GM23338 (cell line): Measurements from ENCODE around the gene RABEPK. TPM values are rescaled to one million over a fixed set of nuclear protein-coding genes. Genes with fewer than 3 reads are reported as not detected.

ENCODE experiments used
- ATAC-seq: fragments of 200-7000 bp; cut with Tn5 transposase; 3 replicates; pipeline ENCODE4 v1.9.1; 2020
- DNase-seq: peaks from one replicate; pipeline ENCODE4 v3.0.0-alpha.2; 2015; ENCODE audit warnings: low spot score
- H2AFZ ChIP-seq: fragments of 200-600 bp; sonication (generic); 2 replicates; pipeline ENCODE4 v1.8.0; 2016; ENCODE audit warnings: antibody characterized with exemption, mild to moderate bottlenecking, moderate library complexity
- H3F3A ChIP-seq: fragments of 200-600 bp; sonication (generic); replicated peaks from 2 replicates; pipeline ENCODE4 v1.8.0; 2017; ENCODE audit warnings: antibody characterized with exemption, mixed run types, low read depth
- H3K27ac ChIP-seq: fragments of 200-600 bp; sonication (generic); 2 replicates; pipeline ENCODE4 v1.6.1; 2016; ENCODE audit warnings: low read depth
- H3K27me3 ChIP-seq: fragments of 200-600 bp; sonication (generic); 2 replicates; pipeline ENCODE4 v1.8.0; 2016; ENCODE audit warnings: mild to moderate bottlenecking, mixed run types, moderate library complexity; ENCODE audit not compliant: insufficient read depth
- H3K36me3 ChIP-seq: fragments of 200-600 bp; sonication (generic); 2 replicates; pipeline ENCODE4 v1.8.0; 2016; ENCODE audit warnings: mild to moderate bottlenecking; ENCODE audit not compliant: insufficient read depth
- H3K4me1 ChIP-seq: fragments of 200-600 bp; sonication (generic); 2 replicates; pipeline ENCODE4 v1.8.0; 2016; ENCODE audit warnings: mild to moderate bottlenecking, moderate library complexity; ENCODE audit not compliant: insufficient read depth
- H3K4me2 ChIP-seq: fragments of 200-600 bp; sonication (generic); 2 replicates; pipeline ENCODE4 v1.7.1; 2017; ENCODE audit warnings: mixed run types
- H3K4me3 ChIP-seq: fragments of 200-600 bp; sonication (generic); 2 replicates; pipeline ENCODE4 v1.6.1; 2016; ENCODE audit warnings: mixed run types
- H3K79me2 ChIP-seq: fragments of 200-600 bp; sonication (generic); replicated peaks from 2 replicates; pipeline ENCODE4 v1.8.0; 2017; ENCODE audit warnings: mild to moderate bottlenecking; ENCODE audit not compliant: insufficient read depth
- H3K9me2 ChIP-seq: fragments of 200-600 bp; sonication (generic); 2 replicates; pipeline ENCODE4 v1.8.0; 2017; ENCODE audit not compliant: insufficient read depth
- H4K20me1 ChIP-seq: fragments of 200-600 bp; sonication (generic); replicated peaks from 2 replicates; pipeline ENCODE4 v1.8.0; 2017; ENCODE audit warnings: mild to moderate bottlenecking; ENCODE audit not compliant: insufficient read depth
- H3K27ac Mint-ChIP-seq: 2 replicates; pipeline ENCODE4 v1.8.0; 2020; ENCODE audit warnings: inconsistent platforms, mild to moderate bottlenecking, moderate library complexity, mixed read lengths
- H3K27me3 Mint-ChIP-seq: 3 replicates; pipeline ENCODE4 v1.8.0; 2022; ENCODE audit warnings: low read depth, mild to moderate bottlenecking, moderate library complexity, mixed read lengths, inconsistent platforms; ENCODE audit not compliant: insufficient read depth, poor library complexity
- H3K36me3 Mint-ChIP-seq: 3 replicates; pipeline ENCODE4 v1.8.0; 2021; ENCODE audit warnings: low read depth, mild to moderate bottlenecking, inconsistent platforms, moderate library complexity, mixed read lengths
- H3K4me1 Mint-ChIP-seq: 3 replicates; pipeline ENCODE4 v1.8.0; 2020; ENCODE audit warnings: mild to moderate bottlenecking, inconsistent platforms, mixed read lengths
- H3K4me3 Mint-ChIP-seq: 3 replicates; pipeline ENCODE4 v1.8.0; 2021; ENCODE audit warnings: moderate library complexity, mild to moderate bottlenecking, inconsistent platforms, mixed read lengths
- H3K9me3 Mint-ChIP-seq: 3 replicates; pipeline ENCODE4 v1.8.0; 2020; ENCODE audit warnings: moderate library complexity, mild to moderate bottlenecking, inconsistent platforms, mixed read lengths
- CREB1 ChIP-seq: fragments of 250-450 bp; sonication (Bioruptor Pico); IDR thresholded peaks from 2 replicates; pipeline ENCODE4 v1.5.0; 2020; ENCODE audit warnings: low read depth, mild to moderate bottlenecking, moderate library complexity
- EZH2 ChIP-seq: fragments of 200-600 bp; sonication (generic); IDR thresholded peaks from one replicate; pipeline ENCODE4 v1.8.0; 2017; ENCODE audit warnings: antibody characterized with exemption, mild to moderate bottlenecking, low read depth; ENCODE audit not compliant: unreplicated experiment
- EZH2phosphoT487 ChIP-seq: fragments of 200-600 bp; sonication (generic); IDR thresholded peaks from one replicate; pipeline ENCODE4 v1.8.1; 2018; ENCODE audit warnings: antibody characterized with exemption; ENCODE audit not compliant: unreplicated experiment
- JUNB ChIP-seq: IDR thresholded peaks from one replicate; pipeline ENCODE4 v1.6.1; 2016; ENCODE audit warnings: antibody characterized with exemption; ENCODE audit not compliant: unreplicated experiment
- NANOG ChIP-seq: IDR thresholded peaks from 2 replicates; pipeline ENCODE4 v1.6.1; 2016; ENCODE audit warnings: antibody characterized with exemption, borderline replicate concordance
- POLR2AphosphoS5 ChIP-seq: IDR thresholded peaks from 2 replicates; pipeline ENCODE4 v1.6.1; 2016; ENCODE audit warnings: antibody characterized with exemption, low read depth
- STAT1 ChIP-seq: IDR thresholded peaks from one replicate; pipeline ENCODE4 v1.6.1; 2016; ENCODE audit warnings: antibody characterized with exemption; ENCODE audit not compliant: unreplicated experiment
- ZNF114 ChIP-seq: fragments of 250-450 bp; sonication (Bioruptor Pico); IDR thresholded peaks from 2 replicates; pipeline ENCODE4 v1.5.0; 2020; ENCODE audit warnings: mild to moderate bottlenecking, moderate library complexity
- ZNF331 ChIP-seq: fragments of 250-450 bp; sonication (Bioruptor Pico); IDR thresholded peaks from 2 replicates; pipeline ENCODE4 v1.5.0; 2020; ENCODE audit warnings: low read depth, mild to moderate bottlenecking, moderate library complexity
- polyA plus RNA-seq: library from polyadenylated mRNA; unstranded; fragments of >200 nt; fragmentation: Nextera tagmentation; extraction: Ambion mirVana; gene quantifications from 2 replicates; pipeline ENCODE4 v1.2.1, GENCODE V29; 2016
- total RNA-seq: library from RNA; depleted of rRNA; stranded (reverse); fragments of >200 nt; shearing (Covaris generic); gene quantifications from 2 replicates; pipeline ENCODE4 v1.2.3, GENCODE V29; 2014
- TF ChIP-seq, protein P1 (sequence below): IDR thresholded peaks from 2 replicates; pipeline ENCODE4 v1.6.1; 2016; ENCODE audit warnings: antibody characterized with exemption
- TF ChIP-seq, protein P2 (sequence below), 2 experiments: fragments of 200-600 bp in 1 of 2; sonication (generic) in 1 of 2; conservative IDR thresholded peaks; 2 replicates each; pipeline versions ENCODE4 v1.5.1 to v1.6.1; 2016 to 2017; ENCODE audit warnings: antibody characterized with exemption in 2 of 2, low read depth in 2 of 2, mild to moderate bottlenecking in 2 of 2, moderate library complexity in 1 of 2
- TF ChIP-seq, protein P3 (sequence below): IDR thresholded peaks from one replicate; pipeline ENCODE4 v1.6.1; 2018; ENCODE audit warnings: antibody characterized with exemption; ENCODE audit not compliant: unreplicated experiment
- TF ChIP-seq, protein P4 (sequence below): fragments of 250-450 bp; sonication (Bioruptor Pico); IDR thresholded peaks from 2 replicates; pipeline ENCODE4 v1.5.0; 2020; ENCODE audit warnings: mild to moderate bottlenecking, moderate library complexity

The RABEPK gene
- total and polyA plus RNA-seq, 2 experiments from 2014 or later = 25.8 to 32.7 TPM

DNA sequence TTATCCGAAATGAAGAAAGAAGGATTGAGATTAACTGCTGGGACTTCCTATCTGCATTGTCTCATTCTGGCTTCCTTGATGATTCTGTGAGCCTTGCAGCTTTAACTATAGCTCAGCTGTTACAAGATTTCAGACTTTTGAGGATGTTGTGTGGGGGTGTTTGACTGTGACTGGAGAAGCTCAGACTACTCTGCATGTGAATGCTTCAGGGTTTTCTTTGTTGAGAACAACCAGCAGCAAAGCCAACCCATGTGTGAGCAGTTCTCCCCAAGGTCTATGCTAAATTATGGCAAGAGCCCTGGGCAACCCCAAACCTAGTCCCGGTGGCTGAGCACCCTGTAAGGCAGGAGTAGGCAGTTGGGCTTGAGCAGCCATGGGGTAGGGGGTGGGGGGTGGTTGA, 48.6 kb upstream of the RABEPK start:
- H3K9me2 ChIP-seq = no peaks in the 10 kb centered on the region
- H4K20me1 ChIP-seq = 0 out of 2 replicates have a peak, but pooled peaks cover 3% of the 10 kb centered on the region
- H3K27me3 ChIP-seq = no peaks in the 10 kb centered on the region
- Mint-ChIP-seq H3K27ac (peak overlapping the region; percentile 85; the same call in 1 of the 2 replicates), H3K27me3 (peaks cover 5% of the 10 kb centered on the region), H3K4me3 (no peak overlapping the region), H3K9me3 (no peaks in the 10 kb centered on the region), H3K4me1 (peaks cover 8% of the 10 kb centered on the region), H3K36me3 (peaks cover 40% of the 10 kb centered on the region)
- H3F3A ChIP-seq = no peaks in the 10 kb centered on the region
- DNase-seq = peak; percentile 11
- H3K36me3 ChIP-seq = peaks cover 17% of the 10 kb centered on the region; the same call in 1 of the 2 replicates
- no peaks in the 10 kb centered on the region for H3K79me2 ChIP-seq
- H3K4me3 ChIP-seq = no peak overlapping the region
- H2AFZ ChIP-seq = no peak overlapping the region
- no peak overlapping the region for H3K4me2 ChIP-seq
- no peak overlapping the region for H3K27ac ChIP-seq
- peak; percentile 89 for ATAC-seq
- no peaks in the 10 kb centered on the region; the same call in 1 of the 2 replicates for H3K4me1 ChIP-seq
- TF ChIP-seq, protein P1, sequence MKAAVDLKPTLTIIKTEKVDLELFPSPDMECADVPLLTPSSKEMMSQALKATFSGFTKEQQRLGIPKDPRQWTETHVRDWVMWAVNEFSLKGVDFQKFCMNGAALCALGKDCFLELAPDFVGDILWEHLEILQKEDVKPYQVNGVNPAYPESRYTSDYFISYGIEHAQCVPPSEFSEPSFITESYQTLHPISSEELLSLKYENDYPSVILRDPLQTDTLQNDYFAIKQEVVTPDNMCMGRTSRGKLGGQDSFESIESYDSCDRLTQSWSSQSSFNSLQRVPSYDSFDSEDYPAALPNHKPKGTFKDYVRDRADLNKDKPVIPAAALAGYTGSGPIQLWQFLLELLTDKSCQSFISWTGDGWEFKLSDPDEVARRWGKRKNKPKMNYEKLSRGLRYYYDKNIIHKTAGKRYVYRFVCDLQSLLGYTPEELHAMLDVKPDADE = no peak
- TF ChIP-seq STAT1 (no peak), ZNF114 (CRISPR knock-in tag) (no peak), ZNF331 (CRISPR knock-in tag) (no peak), NANOG (no peak), POLR2AphosphoS5 (no peak), EZH2phosphoT487 (no peak), EZH2 (no peak), JUNB (no peak), CREB1 (CRISPR knock-in tag) (no peak)
- TF ChIP-seq, protein P2, sequence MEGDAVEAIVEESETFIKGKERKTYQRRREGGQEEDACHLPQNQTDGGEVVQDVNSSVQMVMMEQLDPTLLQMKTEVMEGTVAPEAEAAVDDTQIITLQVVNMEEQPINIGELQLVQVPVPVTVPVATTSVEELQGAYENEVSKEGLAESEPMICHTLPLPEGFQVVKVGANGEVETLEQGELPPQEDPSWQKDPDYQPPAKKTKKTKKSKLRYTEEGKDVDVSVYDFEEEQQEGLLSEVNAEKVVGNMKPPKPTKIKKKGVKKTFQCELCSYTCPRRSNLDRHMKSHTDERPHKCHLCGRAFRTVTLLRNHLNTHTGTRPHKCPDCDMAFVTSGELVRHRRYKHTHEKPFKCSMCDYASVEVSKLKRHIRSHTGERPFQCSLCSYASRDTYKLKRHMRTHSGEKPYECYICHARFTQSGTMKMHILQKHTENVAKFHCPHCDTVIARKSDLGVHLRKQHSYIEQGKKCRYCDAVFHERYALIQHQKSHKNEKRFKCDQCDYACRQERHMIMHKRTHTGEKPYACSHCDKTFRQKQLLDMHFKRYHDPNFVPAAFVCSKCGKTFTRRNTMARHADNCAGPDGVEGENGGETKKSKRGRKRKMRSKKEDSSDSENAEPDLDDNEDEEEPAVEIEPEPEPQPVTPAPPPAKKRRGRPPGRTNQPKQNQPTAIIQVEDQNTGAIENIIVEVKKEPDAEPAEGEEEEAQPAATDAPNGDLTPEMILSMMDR (conservative IDR thresholded peaks at IDR 0.05; ENCODE audit: low read depth in 2 of 2) = no peak
- TF ChIP-seq, protein P3, sequence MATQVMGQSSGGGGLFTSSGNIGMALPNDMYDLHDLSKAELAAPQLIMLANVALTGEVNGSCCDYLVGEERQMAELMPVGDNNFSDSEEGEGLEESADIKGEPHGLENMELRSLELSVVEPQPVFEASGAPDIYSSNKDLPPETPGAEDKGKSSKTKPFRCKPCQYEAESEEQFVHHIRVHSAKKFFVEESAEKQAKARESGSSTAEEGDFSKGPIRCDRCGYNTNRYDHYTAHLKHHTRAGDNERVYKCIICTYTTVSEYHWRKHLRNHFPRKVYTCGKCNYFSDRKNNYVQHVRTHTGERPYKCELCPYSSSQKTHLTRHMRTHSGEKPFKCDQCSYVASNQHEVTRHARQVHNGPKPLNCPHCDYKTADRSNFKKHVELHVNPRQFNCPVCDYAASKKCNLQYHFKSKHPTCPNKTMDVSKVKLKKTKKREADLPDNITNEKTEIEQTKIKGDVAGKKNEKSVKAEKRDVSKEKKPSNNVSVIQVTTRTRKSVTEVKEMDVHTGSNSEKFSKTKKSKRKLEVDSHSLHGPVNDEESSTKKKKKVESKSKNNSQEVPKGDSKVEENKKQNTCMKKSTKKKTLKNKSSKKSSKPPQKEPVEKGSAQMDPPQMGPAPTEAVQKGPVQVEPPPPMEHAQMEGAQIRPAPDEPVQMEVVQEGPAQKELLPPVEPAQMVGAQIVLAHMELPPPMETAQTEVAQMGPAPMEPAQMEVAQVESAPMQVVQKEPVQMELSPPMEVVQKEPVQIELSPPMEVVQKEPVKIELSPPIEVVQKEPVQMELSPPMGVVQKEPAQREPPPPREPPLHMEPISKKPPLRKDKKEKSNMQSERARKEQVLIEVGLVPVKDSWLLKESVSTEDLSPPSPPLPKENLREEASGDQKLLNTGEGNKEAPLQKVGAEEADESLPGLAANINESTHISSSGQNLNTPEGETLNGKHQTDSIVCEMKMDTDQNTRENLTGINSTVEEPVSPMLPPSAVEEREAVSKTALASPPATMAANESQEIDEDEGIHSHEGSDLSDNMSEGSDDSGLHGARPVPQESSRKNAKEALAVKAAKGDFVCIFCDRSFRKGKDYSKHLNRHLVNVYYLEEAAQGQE = no peak
- TF ChIP-seq, protein P4, sequence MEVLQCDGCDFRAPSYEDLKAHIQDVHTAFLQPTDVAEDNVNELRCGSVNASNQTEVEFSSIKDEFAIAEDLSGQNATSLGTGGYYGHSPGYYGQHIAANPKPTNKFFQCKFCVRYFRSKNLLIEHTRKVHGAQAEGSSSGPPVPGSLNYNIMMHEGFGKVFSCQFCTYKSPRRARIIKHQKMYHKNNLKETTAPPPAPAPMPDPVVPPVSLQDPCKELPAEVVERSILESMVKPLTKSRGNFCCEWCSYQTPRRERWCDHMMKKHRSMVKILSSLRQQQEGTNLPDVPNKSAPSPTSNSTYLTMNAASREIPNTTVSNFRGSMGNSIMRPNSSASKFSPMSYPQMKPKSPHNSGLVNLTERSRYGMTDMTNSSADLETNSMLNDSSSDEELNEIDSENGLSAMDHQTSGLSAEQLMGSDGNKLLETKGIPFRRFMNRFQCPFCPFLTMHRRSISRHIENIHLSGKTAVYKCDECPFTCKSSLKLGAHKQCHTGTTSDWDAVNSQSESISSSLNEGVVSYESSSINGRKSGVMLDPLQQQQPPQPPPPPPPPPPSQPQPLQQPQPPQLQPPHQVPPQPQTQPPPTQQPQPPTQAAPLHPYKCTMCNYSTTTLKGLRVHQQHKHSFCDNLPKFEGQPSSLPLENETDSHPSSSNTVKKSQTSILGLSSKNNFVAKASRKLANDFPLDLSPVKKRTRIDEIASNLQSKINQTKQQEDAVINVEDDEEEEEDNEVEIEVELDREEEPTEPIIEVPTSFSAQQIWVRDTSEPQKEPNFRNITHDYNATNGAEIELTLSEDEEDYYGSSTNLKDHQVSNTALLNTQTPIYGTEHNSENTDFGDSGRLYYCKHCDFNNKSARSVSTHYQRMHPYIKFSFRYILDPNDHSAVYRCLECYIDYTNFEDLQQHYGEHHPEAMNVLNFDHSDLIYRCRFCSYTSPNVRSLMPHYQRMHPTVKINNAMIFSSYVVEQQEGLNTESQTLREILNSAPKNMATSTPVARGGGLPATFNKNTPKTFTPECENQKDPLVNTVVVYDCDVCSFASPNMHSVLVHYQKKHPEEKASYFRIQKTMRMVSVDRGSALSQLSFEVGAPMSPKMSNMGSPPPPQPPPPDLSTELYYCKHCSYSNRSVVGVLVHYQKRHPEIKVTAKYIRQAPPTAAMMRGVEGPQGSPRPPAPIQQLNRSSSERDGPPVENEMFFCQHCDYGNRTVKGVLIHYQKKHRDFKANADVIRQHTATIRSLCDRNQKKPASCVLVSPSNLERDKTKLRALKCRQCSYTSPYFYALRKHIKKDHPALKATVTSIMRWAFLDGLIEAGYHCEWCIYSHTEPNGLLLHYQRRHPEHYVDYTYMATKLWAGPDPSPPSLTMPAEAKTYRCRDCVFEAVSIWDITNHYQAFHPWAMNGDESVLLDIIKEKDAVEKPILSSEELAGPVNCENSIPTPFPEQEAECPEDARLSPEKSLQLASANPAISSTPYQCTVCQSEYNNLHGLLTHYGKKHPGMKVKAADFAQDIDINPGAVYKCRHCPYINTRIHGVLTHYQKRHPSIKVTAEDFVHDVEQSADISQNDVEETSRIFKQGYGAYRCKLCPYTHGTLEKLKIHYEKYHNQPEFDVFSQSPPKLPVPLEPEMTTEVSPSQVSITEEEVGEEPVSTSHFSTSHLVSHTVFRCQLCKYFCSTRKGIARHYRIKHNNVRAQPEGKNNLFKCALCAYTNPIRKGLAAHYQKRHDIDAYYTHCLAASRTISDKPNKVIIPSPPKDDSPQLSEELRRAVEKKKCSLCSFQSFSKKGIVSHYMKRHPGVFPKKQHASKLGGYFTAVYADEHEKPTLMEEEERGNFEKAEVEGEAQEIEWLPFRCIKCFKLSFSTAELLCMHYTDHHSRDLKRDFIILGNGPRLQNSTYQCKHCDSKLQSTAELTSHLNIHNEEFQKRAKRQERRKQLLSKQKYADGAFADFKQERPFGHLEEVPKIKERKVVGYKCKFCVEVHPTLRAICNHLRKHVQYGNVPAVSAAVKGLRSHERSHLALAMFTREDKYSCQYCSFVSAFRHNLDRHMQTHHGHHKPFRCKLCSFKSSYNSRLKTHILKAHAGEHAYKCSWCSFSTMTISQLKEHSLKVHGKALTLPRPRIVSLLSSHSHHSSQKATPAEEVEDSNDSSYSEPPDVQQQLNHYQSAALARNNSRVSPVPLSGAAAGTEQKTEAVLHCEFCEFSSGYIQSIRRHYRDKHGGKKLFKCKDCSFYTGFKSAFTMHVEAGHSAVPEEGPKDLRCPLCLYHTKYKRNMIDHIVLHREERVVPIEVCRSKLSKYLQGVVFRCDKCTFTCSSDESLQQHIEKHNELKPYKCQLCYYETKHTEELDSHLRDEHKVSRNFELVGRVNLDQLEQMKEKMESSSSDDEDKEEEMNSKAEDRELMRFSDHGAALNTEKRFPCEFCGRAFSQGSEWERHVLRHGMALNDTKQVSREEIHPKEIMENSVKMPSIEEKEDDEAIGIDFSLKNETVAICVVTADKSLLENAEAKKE (CRISPR knock-in tag) = no peak
